Fibroblast of peridontal ligament (primary cell): ENCODE data around the gene ANKRA2.
"Not testable (repeated sequence)": the region's sequence is repeated elsewhere in the genome, so short reads cannot be mapped to it uniquely, and the experiment has no call there.

Experiments used
- DNase-seq: peaks from one replicate; pipeline ENCODE4 v3.0.0-alpha.2; 2010; ENCODE audit errors: extremely low read depth

Gene ANKRA2

GRCh38 chr5:73550016-73550415, 15.4 kb downstream of the ANKRA2 start:
- DNase-seq: no peak

DNA sequence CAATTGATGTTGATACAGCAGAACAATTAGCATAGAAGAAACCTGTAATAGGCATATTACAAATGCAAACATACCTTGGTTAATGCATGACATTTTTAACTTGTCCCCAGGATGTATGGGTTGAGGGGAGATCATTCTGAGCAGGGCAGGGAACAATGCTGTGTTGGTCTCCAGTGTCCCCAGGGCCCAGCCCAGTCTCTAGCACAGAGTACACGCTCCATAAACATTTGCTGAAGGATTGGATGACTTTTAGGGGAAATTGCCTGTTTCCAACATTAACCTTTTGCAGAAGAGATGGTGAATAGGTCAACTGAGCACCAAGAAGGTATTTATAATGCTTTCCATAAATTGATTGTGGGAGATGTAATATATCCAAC, 20.0 kb downstream of the ANKRA2 start:
- DNase-seq: no peak

GRCh38 chr5:73544429-73545402, 20.7 kb downstream of the ANKRA2 start:
- no peak for DNase-seq

- DNase-seq: peak; percentile 48
Observed at GRCh38 chr5:73542020-73542419, 23.4 kb downstream of the ANKRA2 start.

- DNase-seq: peak; percentile 21
Observed at GRCh38 chr5:73540192-73540591, 25.2 kb downstream of the ANKRA2 start.

DNA sequence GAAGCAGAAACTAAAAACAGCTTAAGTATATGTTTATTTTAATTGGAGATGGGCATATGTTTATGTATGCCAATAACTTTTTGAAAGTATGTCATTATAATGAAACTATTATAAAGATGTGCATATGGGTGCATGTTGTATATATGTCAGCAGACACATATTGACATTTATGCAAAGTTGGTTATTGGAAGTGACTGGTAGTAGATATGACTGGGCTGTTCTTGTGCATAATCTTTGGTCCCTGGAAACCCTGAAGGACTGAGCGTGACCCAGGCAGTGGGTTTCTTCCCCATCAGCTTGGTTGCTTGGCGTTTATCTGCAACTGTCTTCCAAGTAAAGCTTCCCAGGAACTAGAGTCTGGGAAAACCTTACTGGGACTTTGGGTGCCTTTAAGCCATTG, 25.7 kb downstream of the ANKRA2 start:
- DNase-seq: no peak

- no peak for DNase-seq
Observed at GRCh38 chr5:73534971-73535370, 30.5 kb downstream of the ANKRA2 start.

DNA sequence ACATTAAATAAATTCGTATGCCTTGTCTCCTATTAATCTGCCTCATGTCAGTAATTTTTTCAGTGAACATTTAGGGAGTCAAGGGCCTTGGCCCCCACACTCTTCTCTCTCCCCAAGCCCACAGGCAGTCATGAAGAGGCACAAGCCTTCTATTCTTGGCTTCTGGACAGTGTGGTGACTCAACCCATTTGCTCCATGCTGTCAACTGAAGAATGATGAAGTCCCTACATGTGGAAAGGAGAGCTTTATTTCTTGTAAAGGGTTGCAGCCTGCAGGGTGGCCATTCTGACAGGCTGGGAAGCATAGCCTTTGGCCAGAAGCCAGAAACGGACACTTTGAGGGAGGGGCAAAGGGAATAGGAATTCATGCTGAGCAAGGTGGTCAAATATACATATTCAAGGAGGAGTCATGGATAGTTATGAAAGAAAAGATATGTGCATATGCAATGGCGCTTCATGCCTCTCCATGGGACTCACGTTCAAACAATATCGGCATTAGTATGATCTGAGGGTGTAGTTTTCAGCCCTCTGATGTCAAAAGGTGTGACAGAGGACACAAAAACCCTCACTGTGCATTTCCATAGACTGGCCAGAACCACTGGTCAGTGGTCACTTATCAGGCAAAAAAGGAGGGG, 31.3 kb downstream of the ANKRA2 start:
- peak; percentile 9 for DNase-seq

DNA sequence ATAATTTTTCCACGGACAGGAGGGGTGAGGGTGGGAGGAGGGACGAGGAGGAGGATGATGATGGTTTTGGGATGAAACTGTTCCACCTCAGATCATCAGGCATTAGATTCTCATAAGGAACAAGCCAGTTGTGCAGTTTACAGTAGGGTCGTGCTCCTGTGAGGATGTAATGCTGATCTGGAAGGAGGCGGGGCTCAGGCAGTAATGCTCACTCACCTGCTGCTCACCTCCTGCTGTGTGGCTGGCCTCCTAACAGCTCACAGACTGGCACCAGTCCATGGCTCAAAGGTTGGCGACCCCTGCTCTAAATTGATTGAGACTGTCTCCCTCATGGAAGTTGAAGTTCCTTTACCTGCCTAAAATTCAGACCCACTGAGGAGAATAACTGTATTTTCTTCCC, 33.2 kb downstream of the ANKRA2 start:
- DNase-seq: no peak

- DNase-seq: peak; percentile 15
Observed at GRCh38 chr5:73531356-73531755, 34.1 kb downstream of the ANKRA2 start.

DNA sequence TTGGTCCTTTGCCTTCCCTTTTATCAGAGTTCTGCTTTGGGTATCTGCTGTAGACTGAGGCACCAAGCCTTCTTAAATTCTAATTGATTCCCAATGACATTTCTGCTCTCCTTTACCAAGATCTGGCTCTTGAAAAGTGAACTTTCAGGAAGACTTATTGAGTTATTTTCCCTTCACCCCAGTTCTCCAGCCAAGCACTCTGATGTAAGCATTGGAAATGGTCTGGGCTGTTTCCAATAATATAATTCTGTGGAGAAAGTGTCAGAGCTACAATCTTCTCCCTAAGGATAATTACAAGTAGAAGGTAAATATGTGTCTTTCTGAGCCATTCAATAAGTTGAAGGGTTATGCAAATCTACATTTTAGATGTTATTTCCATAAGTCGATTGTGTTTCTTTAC, 36.4 kb downstream of the ANKRA2 start:
- peak; percentile 49 for DNase-seq

GRCh38 chr5:73528248-73528647, 37.2 kb downstream of the ANKRA2 start:
- no peak for DNase-seq

DNA sequence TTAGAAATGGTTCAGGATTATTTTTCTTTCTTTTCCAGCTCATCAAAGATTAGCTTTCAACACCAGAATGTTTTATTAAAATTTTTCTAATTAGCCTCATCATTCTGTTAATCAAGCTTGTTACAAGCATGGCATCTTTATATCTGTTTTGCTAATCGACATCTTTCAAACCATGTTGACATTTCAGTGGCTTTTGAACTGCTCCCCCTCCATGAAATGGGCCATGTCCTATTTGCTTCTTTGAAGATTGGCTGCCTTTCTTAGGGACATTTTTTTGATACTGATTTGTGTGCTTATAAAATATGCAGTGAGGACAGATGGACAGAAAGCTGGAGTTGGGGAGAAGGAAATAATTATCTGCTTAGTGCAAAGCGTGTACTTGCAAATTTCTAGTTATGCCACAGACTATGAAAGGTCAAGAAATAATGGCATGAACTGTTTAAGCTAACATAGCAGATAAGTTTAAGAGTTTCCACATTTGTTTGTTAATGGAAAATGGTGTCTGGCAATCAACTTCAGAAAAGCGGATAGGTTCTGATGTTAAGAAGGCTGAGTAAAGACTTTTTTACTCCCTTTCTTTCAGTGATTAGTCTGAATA, 39.7 kb downstream of the ANKRA2 start:
- no peak for DNase-seq

DNA sequence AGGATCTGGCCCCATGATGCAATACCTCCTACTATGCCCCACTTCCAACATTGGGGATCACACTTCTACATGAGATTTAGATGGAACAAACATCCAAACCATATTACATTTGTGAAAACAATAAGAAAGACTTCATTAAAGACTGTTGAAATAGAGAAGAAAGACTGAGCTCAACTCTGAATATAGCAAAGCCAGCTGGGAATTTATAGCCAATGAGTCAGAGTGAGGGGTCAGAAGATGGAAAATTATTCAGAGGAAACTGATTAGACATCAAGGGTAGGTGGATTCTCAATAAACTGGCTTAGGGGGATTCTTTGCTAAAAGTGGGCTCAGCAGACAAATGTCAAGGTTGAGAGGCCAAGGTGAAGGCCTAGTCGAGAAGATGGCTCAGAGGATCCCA, 41.6 kb downstream of the ANKRA2 start:
- no peak for DNase-seq

DNA sequence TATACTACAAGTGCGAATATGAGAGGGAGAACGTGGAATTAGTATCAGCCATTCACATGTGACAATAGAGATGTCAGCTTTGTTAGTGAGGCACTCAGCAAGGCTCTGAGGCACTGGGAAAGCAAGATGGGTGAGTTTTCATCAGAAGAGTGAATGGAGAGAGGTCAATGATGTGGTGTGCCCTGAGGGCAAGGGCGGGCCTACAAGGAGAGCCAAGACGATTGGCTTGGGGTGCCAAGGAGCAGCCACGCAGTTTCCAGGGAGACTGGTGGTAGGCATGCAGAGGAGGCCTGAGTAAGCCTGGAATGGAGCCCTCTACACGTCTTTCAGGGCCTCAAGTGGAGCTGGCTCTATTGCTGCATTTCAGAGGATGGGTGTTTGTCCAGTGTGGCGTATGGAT, 42.5 kb downstream of the ANKRA2 start:
- DNase-seq: no peak

DNA sequence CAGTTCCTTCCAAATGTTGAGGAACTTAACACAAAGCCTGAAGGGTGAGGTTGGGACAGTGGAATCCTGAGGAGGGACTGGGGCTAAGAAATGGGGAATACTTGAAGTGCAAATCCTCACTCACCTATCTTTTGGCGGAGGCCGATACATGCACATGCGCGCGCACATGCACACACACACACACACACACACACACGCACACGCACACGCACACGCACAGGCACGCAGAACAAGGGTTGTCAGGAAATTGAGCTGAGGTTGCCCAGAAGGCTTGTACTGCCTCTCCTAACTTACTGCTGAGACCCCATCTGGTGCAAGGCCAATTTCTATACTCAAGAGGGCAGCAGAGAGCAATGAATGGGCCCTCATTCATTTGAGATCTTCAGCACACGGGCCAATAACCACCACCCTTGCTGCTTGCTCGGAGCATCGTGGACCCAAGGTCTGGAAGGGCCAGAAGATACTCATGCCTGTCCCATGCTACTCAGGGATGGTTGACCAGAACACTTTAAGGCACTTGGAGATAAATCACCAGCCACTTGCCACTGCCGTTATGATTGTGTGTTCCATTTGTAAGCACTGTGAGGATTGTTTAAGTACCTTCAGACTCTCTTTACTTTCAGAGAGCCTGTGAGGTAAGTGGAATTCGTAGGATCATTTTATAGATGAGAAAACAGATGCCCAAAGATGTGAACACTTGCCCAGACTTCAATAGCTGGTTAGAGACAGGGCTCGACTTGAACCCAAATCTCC, 45.7 kb downstream of the ANKRA2 start:
- DNase-seq: peak; percentile 84

GRCh38 chr5:73515232-73515631, 50.2 kb downstream of the ANKRA2 start:
- DNase-seq: peak; percentile 46

GRCh38 chr5:73514418-73514817, 51.0 kb downstream of the ANKRA2 start:
- DNase-seq: no peak

- no peak for DNase-seq
Observed at GRCh38 chr5:73513996-73514395, 51.4 kb downstream of the ANKRA2 start.

GRCh38 chr5:73508521-73508920, 56.9 kb downstream of the ANKRA2 start:
- not testable (repeated sequence) for DNase-seq

GRCh38 chr5:73507062-73507461, 58.4 kb downstream of the ANKRA2 start:
- DNase-seq: no peak

GRCh38 chr5:73506459-73506955, 58.9 kb downstream of the ANKRA2 start:
- DNase-seq: no peak
